ENCODE data around the gene CCDC102B. TPM values are rescaled to one million over a fixed set of nuclear protein-coding genes. Genes with fewer than 3 reads are reported as not detected.

Gene CCDC102B
- total RNA-seq, 1 experiment from 2014 or later, result 3.1 TPM

- TF ChIP-seq STAT6 (CRISPR knock-in tag; conservative IDR thresholded peaks at IDR 0.05; ENCODE audit: low read depth) (no peak), SMAD3 (CRISPR knock-in tag; IDR thresholded peaks at IDR 0.05; ENCODE audit: borderline replicate concordance) (no peak), TP53 (CRISPR knock-in tag; IDR thresholded peaks at IDR 0.05) (no peak), SOX15 (CRISPR knock-in tag; IDR thresholded peaks at IDR 0.05) (no peak), ZNF425 (CRISPR knock-in tag; conservative IDR thresholded peaks at IDR 0.05) (no peak), NR3C1 (CRISPR knock-in tag; conservative IDR thresholded peaks at IDR 0.05; ENCODE audit: low read depth) (no peak), ZBTB43 (CRISPR knock-in tag; IDR thresholded peaks at IDR 0.05) (no peak), NFYB (CRISPR knock-in tag; conservative IDR thresholded peaks at IDR 0.05; ENCODE audit: low read depth) (no peak)
Observed at GRCh38 chr18:68791801-68792200, 6.1 kb upstream of the CCDC102B start (continued).

GRCh38 chr18:68793951-68794350 lies 3.9 kb upstream of the CCDC102B start:
- ATAC-seq (no peak), DNase-seq (ENCODE audit: low spot score) (no peak)
- H3K36me3 Mint-ChIP-seq, result no peaks in the 10 kb centered on the region
- no peak overlapping the region for H3K27ac Mint-ChIP-seq
- H3K9me3 Mint-ChIP-seq, result no peaks in the 10 kb centered on the region
- H3K27me3 Mint-ChIP-seq (ENCODE audit: low read depth), result no peaks in the 10 kb centered on the region
- no peak overlapping the region for H3K4me3 Mint-ChIP-seq
- CTCF ChIA-PET, result no interaction called here
- POLR2A ChIA-PET, result interaction anchor here (0.6 kb wide), 1 partner anchor 205 kb away, joined by 5 read pairs; no protein-coding TSS in a partner anchor
- H3K4me1 Mint-ChIP-seq, result peaks cover 14% of the 10 kb centered on the region
- TF ChIP-seq AR (CRISPR knock-in tag; IDR thresholded peaks at IDR 0.05), result no peak
- TF ChIP-seq FOXK1 (CRISPR knock-in tag; IDR thresholded peaks at IDR 0.05), result no peak
- TF ChIP-seq RORB (CRISPR knock-in tag; IDR thresholded peaks at IDR 0.05), result no peak
- TF ChIP-seq ZNF232 (CRISPR knock-in tag; IDR thresholded peaks at IDR 0.05), result no peak
- TF ChIP-seq ATF3 (CRISPR knock-in tag; conservative IDR thresholded peaks at IDR 0.05), result no peak

- no peaks in the 10 kb centered on the region for H3K36me3 Mint-ChIP-seq
- H3K9me3 Mint-ChIP-seq, result no peaks in the 10 kb centered on the region
- TF ChIP-seq E2F5 (CRISPR knock-in tag; IDR thresholded peaks at IDR 0.05) (no peak), ATF1 (CRISPR knock-in tag; IDR thresholded peaks at IDR 0.05) (no peak), FOXP1 (CRISPR knock-in tag; IDR thresholded peaks at IDR 0.05; ENCODE audit: borderline replicate concordance) (no peak), HMGXB4 (CRISPR knock-in tag; IDR thresholded peaks at IDR 0.05) (no peak), ZMAT4 (CRISPR knock-in tag; IDR thresholded peaks at IDR 0.05) (no peak)
- no peaks in the 10 kb centered on the region for H3K27me3 Mint-ChIP-seq (ENCODE audit: low read depth)
- no peak for DNase-seq (ENCODE audit: low spot score)
- ATAC-seq, result no peak
- ChIA-PET CTCF (no interaction called here), POLR2A (no interaction called here)
- H3K27ac Mint-ChIP-seq, result no peak overlapping the region
- peaks cover 15% of the 10 kb centered on the region for H3K4me1 Mint-ChIP-seq
- no peak overlapping the region for H3K4me3 Mint-ChIP-seq
Observed at GRCh38 chr18:68796936-68797690, 767 bp upstream of the CCDC102B start.

Data from WTC11 (cell line).